Measurements from ENCODE around the gene C10orf88.
"Not testable (repeated sequence)": the region's sequence is repeated elsewhere in the genome, so short reads cannot be mapped to it uniquely, and the experiment has no call there.

Gene C10orf88

GRCh38 chr10:122962405-122962804 lies 8.4 kb upstream of the C10orf88 start:
- no peak for DNase-seq (ENCODE audit: low read depth in 2 of 2)

- no peak for DNase-seq (ENCODE audit: low read depth in 2 of 2)
These were observed 3.4 kb upstream of the C10orf88 start for GRCh38 chr10:122957474-122957873.

- no peak for DNase-seq (ENCODE audit: low read depth in 2 of 2)
These were observed 1.9 kb upstream of the C10orf88 start for GRCh38 chr10:122955892-122956291.

- DNase-seq (ENCODE audit: low read depth in 2 of 2) = no peak
These were observed 664 bp upstream of the C10orf88 start for GRCh38 chr10:122954731-122955050.

- DNase-seq (ENCODE audit: low read depth in 2 of 2) = no peak
These were observed 4.7 kb downstream of the C10orf88 start for GRCh38 chr10:122949296-122949695.

- DNase-seq (ENCODE audit: low read depth in 2 of 2) = no peak
These were observed 14.0 kb downstream of the C10orf88 start for GRCh38 chr10:122939856-122940543.

- DNase-seq (ENCODE audit: low read depth in 2 of 2) = no peak
These were observed 14.7 kb downstream of the C10orf88 start for GRCh38 chr10:122939133-122939855.

- no peak for DNase-seq (ENCODE audit: low read depth in 2 of 2)
These were observed 22.7 kb downstream of the C10orf88 start for GRCh38 chr10:122931088-122931906.

- DNase-seq (ENCODE audit: low read depth in 2 of 2) = no peak
These were observed 23.9 kb downstream of the C10orf88 start for GRCh38 chr10:122930140-122930539.

GRCh38 chr10:122915700-122916099 lies 38.3 kb downstream of the C10orf88 start:
- DNase-seq (ENCODE audit: low read depth in 2 of 2) = no peak

- DNase-seq (ENCODE audit: low read depth in 2 of 2) = no peak
These were observed 42.0 kb downstream of the C10orf88 start for GRCh38 chr10:122911889-122912484.

- no peak for DNase-seq (ENCODE audit: low read depth in 2 of 2)
These were observed 43.7 kb downstream of the C10orf88 start, which contains the start of gene FAM24A for GRCh38 chr10:122910310-122910709. TSS of gene FAM24A (plus strand) at chr10:122910610. CDS start at chr10:122911635, 1,025 bp downstream.

- DNase-seq (ENCODE audit: low read depth in 2 of 2) = not testable (repeated sequence)
These were observed 50.2 kb downstream of the C10orf88 start for GRCh38 chr10:122903861-122904260.

GRCh38 chr10:122894261-122894944 lies 59.6 kb downstream of the C10orf88 start:
- no peak for DNase-seq (ENCODE audit: low read depth in 2 of 2)

GRCh38 chr10:122884166-122884565 lies 69.9 kb downstream of the C10orf88 start:
- no peak for DNase-seq (ENCODE audit: low read depth in 2 of 2)

- no peak for DNase-seq (ENCODE audit: low read depth in 2 of 2)
These were observed 71.3 kb downstream of the C10orf88 start for GRCh38 chr10:122882766-122883165.

All from stimulated activated CD8-positive, alpha-beta memory T cell treated with anti-CD3 and anti-CD28 coated beads, Interleukin-15, amount 100 ng/mL, for 4 hours (primary cell).